HFF-Myc (cell line): ENCODE data around the gene PUM2.
"Not testable (repeated sequence)": the region's sequence is repeated elsewhere in the genome, so short reads cannot be mapped to it uniquely, and the experiment has no call there.

Source experiments
- DNase-seq: peaks from one replicate; pipeline ENCODE4 v3.0.0-alpha.2; 2011; ENCODE audit warnings: low read depth; ENCODE audit errors: extremely low read depth
- H3K4me3 ChIP-seq: replicated peaks from 2 replicates; pipeline ENCODE4 v1.5.1; 2011; ENCODE audit warnings: low read depth, mild to moderate bottlenecking, control low read depth, low read length
- CTCF ChIP-seq: IDR thresholded peaks from 2 replicates; pipeline ENCODE4 v1.5.1; 2012; ENCODE audit warnings: mild to moderate bottlenecking, low read depth, low read length, control low read depth; ENCODE audit errors: missing control alignments

PUM2 gene

DNA sequence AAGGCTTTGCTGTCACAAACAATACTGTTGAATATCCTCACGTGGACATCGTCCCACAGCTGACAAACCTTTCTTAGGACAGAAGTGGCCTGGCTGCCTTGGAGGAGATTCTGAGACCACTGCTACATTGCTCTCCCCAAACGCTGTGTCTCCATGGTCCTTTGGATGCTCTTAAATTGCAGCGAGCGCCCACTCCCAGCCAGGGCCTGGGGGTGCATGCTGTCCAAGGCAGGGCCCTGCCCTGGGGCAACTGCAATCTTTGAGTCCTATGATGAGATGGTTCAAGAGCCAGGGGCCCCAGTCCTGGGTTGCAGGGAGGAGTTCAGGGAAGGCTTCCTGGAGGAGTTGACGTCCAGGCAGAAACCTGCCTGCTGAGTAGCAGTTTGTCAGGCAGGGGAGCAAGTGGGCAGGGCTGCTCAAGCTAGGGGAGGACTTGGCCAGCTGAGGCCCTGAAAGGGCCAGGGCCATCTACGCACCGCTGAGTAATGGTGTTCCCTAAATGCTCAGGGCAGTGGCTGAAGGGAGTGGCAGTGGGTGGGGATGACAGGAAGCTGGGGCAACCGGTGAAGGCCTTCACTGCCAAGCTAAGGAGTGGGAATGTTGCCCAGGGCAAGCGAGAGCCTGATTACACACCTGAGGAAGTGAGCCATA, 114.9 kb downstream of the PUM2 start:
- TF ChIP-seq CTCF = no peak
- no peak overlapping the region for H3K4me3 ChIP-seq
- no peak for DNase-seq

GRCh38 chr2:20234597-20234996, 116.0 kb downstream of the PUM2 start:
- H3K4me3 ChIP-seq = not testable (repeated sequence)

GRCh38 chr2:20232837-20233207, 117.8 kb downstream of the PUM2 start:
- H3K4me3 ChIP-seq = no peak overlapping the region
- DNase-seq = no peak
- no peak for TF ChIP-seq CTCF

More at GRCh38 chr2:20234597-20234996, 116.0 kb downstream of the PUM2 start:
- DNase-seq = not testable (repeated sequence)

- TF ChIP-seq CTCF = no peak
- H3K4me3 ChIP-seq = no peak overlapping the region
- DNase-seq = peak; percentile 49
Measured at GRCh38 chr2:20231598-20232026, 119.0 kb downstream of the PUM2 start.

DNA sequence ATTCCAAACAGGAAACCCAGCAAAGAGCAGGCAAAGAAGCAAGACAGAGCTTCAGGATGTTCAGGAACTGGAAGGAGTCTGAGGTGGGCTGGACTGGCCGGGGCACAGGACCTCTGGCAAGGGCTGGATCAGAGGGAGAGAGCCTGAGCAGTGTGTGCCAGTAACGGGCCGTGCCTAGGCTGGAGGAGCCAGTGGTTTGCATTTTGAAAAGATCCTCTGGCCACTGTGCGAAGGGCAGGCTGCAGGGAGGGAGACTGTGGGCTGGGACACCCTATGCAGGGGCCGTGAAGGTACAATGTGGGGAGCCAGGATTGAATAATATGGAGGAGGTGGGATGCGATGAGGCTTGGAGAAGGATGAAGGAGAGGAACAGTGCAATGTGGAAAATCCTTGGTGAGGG, 119.5 kb downstream of the PUM2 start:
- DNase-seq = no peak
- no peak for TF ChIP-seq CTCF

GRCh38 chr2:20230114-20230425, 120.6 kb downstream of the PUM2 start:
- H3K4me3 ChIP-seq = no peak overlapping the region
- DNase-seq = no peak
- TF ChIP-seq CTCF = no peak

More for the DNA sequence above, 119.5 kb downstream of the PUM2 start:
- H3K4me3 ChIP-seq = no peak overlapping the region

- peak; percentile 41 for DNase-seq
- no peak overlapping the region for H3K4me3 ChIP-seq
- TF ChIP-seq CTCF = no peak
Measured at GRCh38 chr2:20229322-20230113, 121.1 kb downstream of the PUM2 start.
